ENCODE data around the gene MYRIP. TPM values are rescaled to one million over a fixed set of nuclear protein-coding genes. Genes with fewer than 3 reads are reported as not detected.
"Not testable (repeated sequence)": the region's sequence is repeated elsewhere in the genome, so short reads cannot be mapped to it uniquely, and the experiment has no call there.

Gene MYRIP
- total RNA-seq, 1 experiment from 2014 or later = 2.7 TPM

GRCh38 chr3:40073310-40074007 is 264.1 kb downstream of the MYRIP start:
- no peak for DNase-seq (ENCODE audit: extremely low read depth, low read depth)

GRCh38 chr3:40077139-40077538 is 267.7 kb downstream of the MYRIP start:
- not testable (repeated sequence) for DNase-seq (ENCODE audit: extremely low read depth, low read depth)

- DNase-seq (ENCODE audit: extremely low read depth, low read depth) = not testable (repeated sequence)
Measured at GRCh38 chr3:40077828-40078492, 268.6 kb downstream of the MYRIP start.

GRCh38 chr3:40078590-40078989 is 269.2 kb downstream of the MYRIP start:
- no peak for DNase-seq (ENCODE audit: extremely low read depth, low read depth)

- DNase-seq (ENCODE audit: extremely low read depth, low read depth) = no peak
Measured at GRCh38 chr3:40079203-40079846, 269.9 kb downstream of the MYRIP start.

- no peak for DNase-seq (ENCODE audit: extremely low read depth, low read depth)
Measured at GRCh38 chr3:40079847-40080240, 270.4 kb downstream of the MYRIP start.

- DNase-seq (ENCODE audit: extremely low read depth, low read depth) = no peak
Measured at GRCh38 chr3:40083066-40083465, 273.7 kb downstream of the MYRIP start.

- not testable (repeated sequence) for DNase-seq (ENCODE audit: extremely low read depth, low read depth)
Measured at GRCh38 chr3:40084424-40084823, 275.0 kb downstream of the MYRIP start.

- no peak for DNase-seq (ENCODE audit: extremely low read depth, low read depth)
Measured at GRCh38 chr3:40086890-40087883, 277.8 kb downstream of the MYRIP start.

GRCh38 chr3:40088527-40089170 is 279.2 kb downstream of the MYRIP start:
- DNase-seq (ENCODE audit: extremely low read depth, low read depth) = no peak

GRCh38 chr3:40096661-40097111 is 287.3 kb downstream of the MYRIP start:
- no peak for DNase-seq (ENCODE audit: extremely low read depth, low read depth)

- no peak for DNase-seq (ENCODE audit: extremely low read depth, low read depth)
Measured at GRCh38 chr3:40097131-40098117, 288.0 kb downstream of the MYRIP start.

GRCh38 chr3:40098261-40098759 is 288.9 kb downstream of the MYRIP start:
- no peak for DNase-seq (ENCODE audit: extremely low read depth, low read depth)

- DNase-seq (ENCODE audit: extremely low read depth, low read depth) = no peak
Measured at GRCh38 chr3:40099871-40100270, 290.5 kb downstream of the MYRIP start.

- DNase-seq (ENCODE audit: extremely low read depth, low read depth) = no peak
Measured at GRCh38 chr3:40102182-40102581, 292.8 kb downstream of the MYRIP start.

GRCh38 chr3:40103829-40104228 is 294.4 kb downstream of the MYRIP start:
- DNase-seq (ENCODE audit: extremely low read depth, low read depth) = no peak

GRCh38 chr3:40104441-40104840 is 295.0 kb downstream of the MYRIP start:
- no peak for DNase-seq (ENCODE audit: extremely low read depth, low read depth)

GRCh38 chr3:40108643-40109042 is 299.2 kb downstream of the MYRIP start:
- DNase-seq (ENCODE audit: extremely low read depth, low read depth) = no peak
